DMS53 treated with DMSO at 0.1 percent for 48 hours (cell line): ENCODE measurements around the gene CLCN1.
A peak's percentile ranks its signal among the peaks of the same experiment; 100 is the strongest.

Experiments used
- DNase-seq: peaks from one replicate; lab custom pipeline; 2025; ENCODE audit not compliant: unreplicated experiment; lab: John Stamatoyannopoulos, UW

CLCN1 gene

GRCh38 chr7:143331179-143331801 lies 15.4 kb downstream of the CLCN1 start:
- DNase-seq = no peak

- DNase-seq = peak; percentile 13
Observed at GRCh38 chr7:143334244-143334643, 18.3 kb downstream of the CLCN1 start.

DNA sequence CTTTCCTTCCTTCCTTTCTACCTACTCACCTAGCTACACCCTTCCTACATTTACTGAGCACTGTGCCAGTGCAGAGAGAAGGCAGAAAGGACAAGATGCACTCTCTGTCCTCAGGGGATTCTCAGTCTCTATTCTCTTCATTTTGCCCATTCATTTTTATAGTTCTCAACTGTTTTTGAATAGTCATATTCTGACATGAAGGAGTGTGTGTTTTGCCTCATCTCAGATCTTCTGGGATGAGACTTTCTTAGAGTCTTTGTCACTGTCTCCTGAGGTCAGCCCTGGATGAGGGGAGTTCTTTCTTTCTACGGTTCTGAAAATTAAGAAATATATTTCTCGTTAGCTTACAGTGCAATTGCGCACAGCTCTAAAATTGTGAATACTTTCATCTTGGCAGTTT lies 21.3 kb downstream of the CLCN1 start:
- no peak for DNase-seq

DNA sequence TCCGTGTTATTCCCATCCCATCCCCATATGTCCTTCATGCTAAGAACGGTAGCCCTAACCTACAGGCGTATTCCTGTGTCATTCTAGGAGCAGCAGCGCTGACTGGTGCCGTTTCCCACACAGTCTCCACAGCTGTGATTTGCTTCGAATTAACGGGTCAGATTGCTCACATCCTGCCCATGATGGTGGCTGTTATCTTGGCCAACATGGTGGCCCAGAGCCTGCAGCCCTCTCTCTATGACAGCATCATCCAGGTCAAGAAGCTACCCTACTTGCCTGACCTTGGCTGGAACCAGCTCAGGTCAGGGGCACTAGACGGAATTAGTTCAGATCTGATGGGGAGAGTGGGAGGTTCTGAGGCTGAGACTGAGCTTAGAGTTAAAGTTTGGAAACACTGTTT lies 25.9 kb downstream of the CLCN1 start:
- DNase-seq = no peak

DNA sequence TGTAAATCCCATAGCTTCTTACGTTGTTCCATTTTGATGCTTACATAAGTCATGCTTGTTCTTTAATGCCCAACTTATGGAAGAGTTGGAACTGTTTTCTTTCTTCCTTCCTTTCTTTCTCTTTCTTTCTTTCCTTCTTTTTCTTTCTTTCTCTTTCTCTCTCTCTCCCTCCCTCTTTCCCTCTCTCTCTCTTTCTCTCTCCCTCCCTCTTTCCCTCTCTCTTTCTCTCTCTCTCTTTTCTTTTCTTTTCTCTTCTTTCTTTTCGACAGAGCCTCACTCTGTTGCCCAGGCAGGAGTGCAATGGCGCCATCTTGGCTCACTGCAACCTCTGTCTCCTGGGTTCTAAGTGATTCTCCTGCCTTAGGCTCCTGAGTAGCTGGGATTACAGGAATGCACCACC lies 27.7 kb downstream of the CLCN1 start:
- no peak for DNase-seq

- DNase-seq = peak; percentile 33
Observed at GRCh38 chr7:143345428-143345900, 29.6 kb downstream of the CLCN1 start.

GRCh38 chr7:143346018-143346417 lies 30.1 kb downstream of the CLCN1 start:
- DNase-seq = no peak

- no peak for DNase-seq
Observed at GRCh38 chr7:143347950-143348349, 32.0 kb downstream of the CLCN1 start.

GRCh38 chr7:143351060-143351459 lies 35.1 kb downstream of the CLCN1 start:
- no peak for DNase-seq

GRCh38 chr7:143351574-143351973 lies 35.7 kb downstream of the CLCN1 start:
- no peak for DNase-seq

GRCh38 chr7:143352531-143353002 lies 36.7 kb downstream of the CLCN1 start:
- DNase-seq = no peak

GRCh38 chr7:143354376-143354775 lies 38.5 kb downstream of the CLCN1 start:
- DNase-seq = no peak

DNA sequence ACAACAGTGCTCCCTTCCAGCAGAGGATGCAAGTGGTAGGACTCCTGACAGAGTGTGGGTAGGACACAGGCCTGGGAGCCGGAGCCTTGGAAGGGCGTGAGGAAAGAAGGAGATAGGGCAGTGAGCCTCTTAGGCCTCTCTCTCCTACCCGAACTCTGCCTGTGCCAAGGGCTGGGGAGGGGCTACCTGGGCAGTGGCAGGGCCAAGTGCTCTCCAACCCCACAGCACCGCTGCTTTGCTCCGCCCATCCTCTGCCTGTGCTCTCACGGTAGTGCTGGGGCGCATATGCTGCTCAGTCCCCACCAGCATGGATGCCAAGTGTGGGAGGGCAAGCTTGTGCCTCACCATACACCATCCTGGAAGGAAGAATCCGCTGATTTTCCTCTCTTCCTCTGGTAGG lies 39.1 kb downstream of the CLCN1 start:
- DNase-seq = no peak

DNA sequence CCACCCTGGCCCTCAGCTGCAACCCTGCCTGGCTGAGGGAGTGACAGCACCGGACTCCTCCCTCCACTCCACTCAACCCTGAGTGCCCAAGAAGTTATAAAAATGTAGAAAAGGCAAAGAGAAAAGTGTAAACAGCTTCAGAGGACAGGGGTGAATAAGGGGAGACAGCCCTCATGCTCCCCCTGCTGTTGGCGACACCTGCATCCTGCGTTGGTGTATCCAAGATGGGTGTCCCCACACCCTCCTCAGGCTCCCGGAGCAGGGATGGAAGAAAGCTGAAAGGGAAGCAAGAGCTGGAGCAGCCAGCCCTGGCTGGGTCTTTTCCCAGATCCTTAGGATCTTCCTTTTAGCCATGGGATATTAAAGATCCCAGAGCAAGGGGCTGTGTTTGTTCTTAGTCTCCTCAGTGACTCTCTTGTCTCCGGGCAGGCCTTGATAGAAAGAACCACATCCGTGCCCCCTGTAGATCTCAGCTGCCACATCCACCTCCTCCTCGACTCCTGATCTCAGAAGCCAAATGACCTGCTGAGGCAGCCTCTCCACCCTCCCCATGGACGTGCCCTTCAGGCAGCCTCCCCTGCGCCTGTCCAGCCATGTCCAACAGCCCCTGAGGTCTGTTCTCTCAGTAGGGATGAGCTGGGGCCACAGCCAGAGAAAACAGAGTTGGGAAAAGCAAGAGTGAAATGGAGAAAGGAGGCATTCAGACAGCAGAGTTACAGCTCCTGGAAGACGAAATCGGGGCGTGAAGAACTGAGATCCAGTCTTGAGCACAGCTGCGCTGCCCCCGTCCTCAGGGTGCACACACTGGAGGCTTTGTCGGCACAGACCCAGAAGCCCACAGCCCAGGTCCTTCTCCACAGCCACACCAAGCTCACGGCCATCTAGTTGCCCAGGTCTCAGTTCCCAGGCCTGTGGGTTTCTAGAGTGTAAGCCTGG lies 39.8 kb downstream of the CLCN1 start:
- DNase-seq = no peak

DNA sequence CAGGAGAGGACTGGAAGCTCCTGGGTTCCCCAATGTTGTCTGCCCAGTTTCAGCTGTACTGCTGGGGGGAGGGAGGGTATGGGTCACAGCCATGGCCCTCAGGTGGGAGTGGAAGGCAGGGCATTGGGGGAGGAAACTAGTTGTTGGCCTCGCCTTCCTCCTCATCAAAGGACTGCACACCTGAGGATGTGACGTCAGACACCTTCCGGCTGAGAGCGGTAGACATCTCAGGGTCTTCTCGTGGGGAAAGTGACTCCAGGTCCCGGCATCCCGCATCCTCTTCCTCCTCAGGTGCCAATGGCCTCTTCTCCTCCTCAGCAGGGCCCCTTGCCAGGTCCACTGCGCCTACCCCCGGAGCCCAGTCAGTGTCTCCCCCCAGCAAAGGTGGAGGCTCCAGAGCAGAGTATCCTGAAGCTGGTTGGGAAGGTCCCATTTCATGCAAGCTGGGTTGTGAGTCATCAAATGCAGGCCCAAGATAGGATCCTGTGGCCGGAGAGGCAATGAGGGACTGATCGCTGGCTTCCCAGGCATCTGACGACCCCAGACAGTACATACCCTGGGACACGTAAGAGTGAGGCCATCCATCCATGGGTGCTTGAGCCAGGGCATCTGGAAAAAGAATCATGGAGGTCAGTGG lies 40.6 kb downstream of the CLCN1 start:
- DNase-seq = no peak

DNA sequence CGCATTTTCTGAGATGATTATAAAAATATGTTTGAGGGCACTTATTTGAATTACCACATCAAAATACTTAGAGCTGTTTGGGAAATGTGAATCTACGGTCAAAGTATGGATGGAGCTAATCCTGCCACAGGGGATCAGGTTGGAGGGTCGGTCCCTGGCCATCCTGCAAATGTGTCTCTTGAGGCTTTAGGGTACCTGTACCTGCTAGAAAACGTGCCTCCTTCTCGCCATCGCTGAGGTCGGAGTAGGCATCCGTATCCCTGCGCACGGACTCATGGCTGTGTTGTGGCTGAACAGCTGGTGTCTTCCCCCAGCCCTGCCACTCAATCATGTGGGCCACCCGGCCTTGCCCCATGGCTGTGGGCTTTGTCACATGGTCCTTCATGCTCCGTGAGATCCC lies 42.7 kb downstream of the CLCN1 start:
- no peak for DNase-seq

GRCh38 chr7:143359771-143360353 lies 44.0 kb downstream of the CLCN1 start:
- no peak for DNase-seq

GRCh38 chr7:143360788-143361551 lies 45.1 kb downstream of the CLCN1 start:
- no peak for DNase-seq

- no peak for DNase-seq
Observed at GRCh38 chr7:143361552-143362130, 45.7 kb downstream of the CLCN1 start.
